WTC11 (cell line): ENCODE data around the gene TRMT2A. TPM values are rescaled to one million over a fixed set of nuclear protein-coding genes. Genes with fewer than 3 reads are reported as not detected.
"Not testable (repeated sequence)": the region's sequence is repeated elsewhere in the genome, so short reads cannot be mapped to it uniquely, and the experiment has no call there.

Experiments
- ATAC-seq: fragments of 200-7000 bp; cut with Tn5 transposase; 2 replicates; pipeline ENCODE4 v1.10.0; 2021; ENCODE audit warnings: mild to moderate bottlenecking, moderate library complexity
- CTCF ChIA-PET: fragments of 300-600 bp; sonication (Branson Sonifier 250); formaldehyde crosslinking; loops from one replicate; lab custom pipeline; 2021; ENCODE audit warnings: antibody characterized with exemption; lab: Charles Lee
- POLR2A ChIA-PET: fragments of 350-600 bp; sonication (Branson Sonifier 250); formaldehyde crosslinking; loops from one replicate; lab custom pipeline; 2021; ENCODE audit warnings: antibody characterized with exemption; lab: Charles Lee
- DNase-seq: peaks from one replicate; pipeline ENCODE4 v3.0.0; 2021; ENCODE audit warnings: low spot score
- H3K27ac Mint-ChIP-seq: 2 replicates; pipeline ENCODE4 v1.8.0; 2021; ENCODE audit warnings: mixed read lengths
- H3K27me3 Mint-ChIP-seq: 2 replicates; pipeline ENCODE4 v1.8.0; 2021; ENCODE audit warnings: low read depth, mild to moderate bottlenecking, moderate library complexity, mixed read lengths
- H3K36me3 Mint-ChIP-seq: 2 replicates; pipeline ENCODE4 v1.8.0; 2021; ENCODE audit warnings: mixed read lengths
- H3K4me1 Mint-ChIP-seq: 2 replicates; pipeline ENCODE4 v1.8.0; 2022; ENCODE audit warnings: mixed read lengths
- H3K4me3 Mint-ChIP-seq: 2 replicates; pipeline ENCODE4 v1.8.0; 2021; ENCODE audit warnings: mild to moderate bottlenecking, moderate library complexity, mixed read lengths
- H3K9me3 Mint-ChIP-seq: 2 replicates; pipeline ENCODE4 v1.8.0; 2021; ENCODE audit warnings: mixed read lengths
- ATF1 ChIP-seq: sonication (generic); formaldehyde crosslinking; IDR thresholded peaks from 2 replicates; pipeline ENCODE4 v1.8.1; 2023; ENCODE audit warnings: mild to moderate bottlenecking, moderate library complexity, missing genetic modification reagents
- ATF2 ChIP-seq: sonication (generic); formaldehyde crosslinking; IDR thresholded peaks from 2 replicates; pipeline ENCODE4 v1.8.1; 2022; ENCODE audit warnings: low read depth, missing genetic modification reagents, borderline replicate concordance
- ATF6 ChIP-seq: sonication (generic); formaldehyde crosslinking; IDR thresholded peaks from 2 replicates; pipeline ENCODE4 v1.8.1; 2023; ENCODE audit warnings: mild to moderate bottlenecking, missing genetic modification reagents
- CBFB ChIP-seq: sonication (generic); formaldehyde crosslinking; IDR thresholded peaks from 2 replicates; pipeline ENCODE4 v1.8.1; 2022; ENCODE audit warnings: mild to moderate bottlenecking, low read depth, missing genetic modification reagents
- ELF4 ChIP-seq: sonication (generic); formaldehyde crosslinking; IDR thresholded peaks from 2 replicates; pipeline ENCODE4 v1.8.1; 2022; ENCODE audit warnings: low read depth, mild to moderate bottlenecking, moderate library complexity, missing genetic modification reagents
- NR3C1 ChIP-seq: sonication (generic); formaldehyde crosslinking; conservative IDR thresholded peaks from 2 replicates; pipeline ENCODE4 v1.8.1; 2023; ENCODE audit warnings: low read depth, mild to moderate bottlenecking, missing genetic modification reagents
- RORB ChIP-seq: fragments of 250-450 bp; sonication (Bioruptor Pico); IDR thresholded peaks from 2 replicates; pipeline ENCODE4 v1.9.0; 2021; ENCODE audit warnings: mild to moderate bottlenecking
- SP1 ChIP-seq: sonication (generic); formaldehyde crosslinking; conservative IDR thresholded peaks from 2 replicates; pipeline ENCODE4 v1.8.1; 2022; ENCODE audit warnings: missing genetic modification reagents
- TCF7 ChIP-seq: sonication (generic); formaldehyde crosslinking; IDR thresholded peaks from 2 replicates; pipeline ENCODE4 v1.8.0; 2022; ENCODE audit warnings: mild to moderate bottlenecking, low read depth, missing genetic modification reagents, moderate library complexity
- TEAD1 ChIP-seq: sonication (generic); formaldehyde crosslinking; IDR thresholded peaks from 2 replicates; pipeline ENCODE4 v1.8.0; 2022; ENCODE audit warnings: mild to moderate bottlenecking, missing genetic modification reagents
- ZNF232 ChIP-seq: sonication (generic); formaldehyde crosslinking; IDR thresholded peaks from 2 replicates; pipeline ENCODE4 v1.8.0; 2022; ENCODE audit warnings: mild to moderate bottlenecking, missing genetic modification reagents
- ZNF416 ChIP-seq: fragments of 250-450 bp; sonication (Bioruptor Pico); IDR thresholded peaks from 2 replicates; pipeline ENCODE4 v1.9.0; 2021; ENCODE audit warnings: mild to moderate bottlenecking, inconsistent platforms
- ZNF532 ChIP-seq: fragments of 250-450 bp; sonication (Bioruptor Pico); IDR thresholded peaks from 2 replicates; pipeline ENCODE4 v1.9.0; 2021; ENCODE audit warnings: mild to moderate bottlenecking, borderline replicate concordance
- total RNA-seq: library from RNA; stranded (reverse); gene quantifications from 3 replicates; pipeline ENCODE4 v1.2.3, GENCODE V29; 2021
- TF ChIP-seq, protein P1 (sequence below): sonication (generic); formaldehyde crosslinking; IDR thresholded peaks from 2 replicates; pipeline ENCODE4 v1.8.0; 2023; ENCODE audit warnings: missing genetic modification reagents
- TF ChIP-seq, protein P2 (sequence below): sonication (generic); formaldehyde crosslinking; IDR thresholded peaks from 2 replicates; pipeline ENCODE4 v1.8.0; 2022; ENCODE audit warnings: mild to moderate bottlenecking, missing genetic modification reagents
- TF ChIP-seq, protein P3 (sequence below): sonication (generic); formaldehyde crosslinking; IDR thresholded peaks from 2 replicates; pipeline ENCODE4 v1.8.0; 2022; ENCODE audit warnings: mild to moderate bottlenecking, missing genetic modification reagents
- TF ChIP-seq, protein P4 (sequence below): sonication (generic); formaldehyde crosslinking; IDR thresholded peaks from 2 replicates; pipeline ENCODE4 v1.8.1; 2022; ENCODE audit warnings: low read depth, mild to moderate bottlenecking, moderate library complexity, missing genetic modification reagents, borderline replicate concordance

TRMT2A gene
- total RNA-seq, 1 experiment from 2014 or later: 68.6 TPM

DNA sequence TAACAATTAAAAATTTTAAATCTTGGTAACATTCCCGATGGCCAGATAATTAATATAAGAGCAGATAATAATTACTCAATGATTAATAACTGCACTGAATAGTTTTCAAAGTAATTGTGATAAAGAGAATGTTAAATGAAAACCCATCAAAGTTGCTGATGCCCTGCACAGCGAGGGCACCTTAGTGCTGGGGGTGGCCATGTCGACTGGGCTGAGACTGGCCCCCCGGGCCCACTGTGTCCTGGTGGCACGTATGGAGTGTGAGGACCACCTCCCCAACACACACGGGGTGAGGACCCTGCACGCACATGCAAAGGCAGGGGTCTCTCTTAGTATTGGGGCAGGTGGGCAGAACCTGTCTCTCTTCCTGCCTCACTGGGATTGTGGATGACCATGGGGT is 48.9 kb upstream of the TRMT2A start (continued):
- no peak for TF ChIP-seq CBFB
- TF ChIP-seq ELF4: no peak
- no peak for TF ChIP-seq SP1

- Mint-ChIP-seq H3K36me3 (peaks cover 2% of the 10 kb centered on the region; the same call in 1 of the 2 replicates), H3K27me3 (no peaks in the 10 kb centered on the region), H3K4me1 (no peaks in the 10 kb centered on the region), H3K27ac (no peak overlapping the region)
- ATAC-seq: no peak
- CTCF ChIA-PET: no interaction called here
- TF ChIP-seq ZNF232 (CRISPR knock-in tag) (no peak), ATF1 (CRISPR knock-in tag) (no peak), TEAD1 (CRISPR knock-in tag) (no peak), RORB (CRISPR knock-in tag) (no peak)
- TF ChIP-seq, all 79 proteins: peak for 0
- H3K9me3 Mint-ChIP-seq: peaks cover 4% of the 10 kb centered on the region
- no peak overlapping the region for H3K4me3 Mint-ChIP-seq
- no peak for DNase-seq
- POLR2A ChIA-PET: no interaction called here
Observed at GRCh38 chr22:20165421-20165820, 48.4 kb upstream of the TRMT2A start.

GRCh38 chr22:20164863-20165262 is 47.8 kb upstream of the TRMT2A start:
- Mint-ChIP-seq H3K27me3 (no peaks in the 10 kb centered on the region), H3K4me3 (no peak overlapping the region), H3K36me3 (peaks cover 2% of the 10 kb centered on the region; the same call in 1 of the 2 replicates), H3K27ac (no peak overlapping the region), H3K9me3 (peaks cover 4% of the 10 kb centered on the region), H3K4me1 (no peaks in the 10 kb centered on the region)
- POLR2A ChIA-PET: no interaction called here
- DNase-seq (no peak), ATAC-seq (no peak)
- CTCF ChIA-PET: no interaction called here
- TF ChIP-seq ZNF532 (CRISPR knock-in tag) (no peak), ZNF416 (CRISPR knock-in tag) (no peak)

GRCh38 chr22:20160041-20160440 is 43.0 kb upstream of the TRMT2A start:
- Mint-ChIP-seq H3K4me3 (no peak overlapping the region), H3K27me3 (no peaks in the 10 kb centered on the region), H3K9me3 (peaks cover 4% of the 10 kb centered on the region), H3K4me1 (peaks cover 4% of the 10 kb centered on the region), H3K27ac (no peak overlapping the region), H3K36me3 (peaks cover 2% of the 10 kb centered on the region; the same call in 1 of the 2 replicates)
- TF ChIP-seq RORB (CRISPR knock-in tag): no peak
- TF ChIP-seq TCF7: no peak
- TF ChIP-seq, protein P1, sequence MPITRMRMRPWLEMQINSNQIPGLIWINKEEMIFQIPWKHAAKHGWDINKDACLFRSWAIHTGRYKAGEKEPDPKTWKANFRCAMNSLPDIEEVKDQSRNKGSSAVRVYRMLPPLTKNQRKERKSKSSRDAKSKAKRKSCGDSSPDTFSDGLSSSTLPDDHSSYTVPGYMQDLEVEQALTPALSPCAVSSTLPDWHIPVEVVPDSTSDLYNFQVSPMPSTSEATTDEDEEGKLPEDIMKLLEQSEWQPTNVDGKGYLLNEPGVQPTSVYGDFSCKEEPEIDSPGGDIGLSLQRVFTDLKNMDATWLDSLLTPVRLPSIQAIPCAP (CRISPR knock-in tag): no peak
- TF ChIP-seq, protein P2, sequence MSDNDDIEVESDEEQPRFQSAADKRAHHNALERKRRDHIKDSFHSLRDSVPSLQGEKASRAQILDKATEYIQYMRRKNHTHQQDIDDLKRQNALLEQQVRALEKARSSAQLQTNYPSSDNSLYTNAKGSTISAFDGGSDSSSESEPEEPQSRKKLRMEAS: no peak
- TF ChIP-seq ZNF416 (CRISPR knock-in tag): no peak
- TF ChIP-seq ELF4: no peak
- no peak for TF ChIP-seq ATF2 (CRISPR knock-in tag)
- TF ChIP-seq, protein P3, sequence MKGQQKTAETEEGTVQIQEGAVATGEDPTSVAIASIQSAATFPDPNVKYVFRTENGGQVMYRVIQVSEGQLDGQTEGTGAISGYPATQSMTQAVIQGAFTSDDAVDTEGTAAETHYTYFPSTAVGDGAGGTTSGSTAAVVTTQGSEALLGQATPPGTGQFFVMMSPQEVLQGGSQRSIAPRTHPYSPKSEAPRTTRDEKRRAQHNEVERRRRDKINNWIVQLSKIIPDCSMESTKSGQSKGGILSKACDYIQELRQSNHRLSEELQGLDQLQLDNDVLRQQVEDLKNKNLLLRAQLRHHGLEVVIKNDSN: no peak
- TF ChIP-seq ATF6: no peak
- TF ChIP-seq NR3C1 (CRISPR knock-in tag): no peak
- TF ChIP-seq, protein P4, sequence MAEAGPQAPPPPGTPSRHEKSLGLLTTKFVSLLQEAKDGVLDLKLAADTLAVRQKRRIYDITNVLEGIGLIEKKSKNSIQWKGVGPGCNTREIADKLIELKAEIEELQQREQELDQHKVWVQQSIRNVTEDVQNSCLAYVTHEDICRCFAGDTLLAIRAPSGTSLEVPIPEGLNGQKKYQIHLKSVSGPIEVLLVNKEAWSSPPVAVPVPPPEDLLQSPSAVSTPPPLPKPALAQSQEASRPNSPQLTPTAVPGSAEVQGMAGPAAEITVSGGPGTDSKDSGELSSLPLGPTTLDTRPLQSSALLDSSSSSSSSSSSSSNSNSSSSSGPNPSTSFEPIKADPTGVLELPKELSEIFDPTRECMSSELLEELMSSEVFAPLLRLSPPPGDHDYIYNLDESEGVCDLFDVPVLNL (CRISPR knock-in tag): no peak
- ATAC-seq (no peak), DNase-seq (no peak)
- POLR2A ChIA-PET: no interaction called here
- CTCF ChIA-PET: interaction anchor here (0.6 to 2.7 kb wide), 15 partner anchors 8 to 258 kb away, joined by 3 to 50 read pairs (median 6); partner anchors contain the start of gene DGCR6L

DNA sequence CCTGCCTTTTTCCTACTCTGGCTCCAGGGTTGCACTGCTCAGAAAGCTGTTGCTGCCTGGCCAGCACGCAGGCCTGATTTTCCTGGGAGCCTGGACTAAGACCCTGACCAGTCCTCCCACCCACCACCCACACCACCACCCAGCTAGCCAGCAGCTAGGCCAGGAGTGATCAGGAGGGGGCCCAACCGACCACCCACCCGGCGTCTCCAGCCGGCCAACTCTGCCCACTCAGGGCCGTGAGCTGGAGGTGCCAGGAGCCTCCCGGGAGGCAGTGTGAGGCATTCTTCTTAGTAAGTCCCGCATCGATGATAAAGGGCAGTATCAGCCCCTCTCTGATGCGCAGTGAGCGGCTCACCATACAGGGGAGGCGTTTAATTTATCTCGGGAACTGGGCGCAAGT is 42.5 kb upstream of the TRMT2A start:
- H3K4me3 Mint-ChIP-seq, H3K36me3 Mint-ChIP-seq, H3K27ac Mint-ChIP-seq, H3K27me3 Mint-ChIP-seq, ATAC-seq, DNase-seq, POLR2A ChIA-PET, H3K9me3 Mint-ChIP-seq, H3K4me1 Mint-ChIP-seq: not testable (repeated sequence)
- CTCF ChIA-PET: interaction anchor here (0.6 to 2.7 kb wide), 19 partner anchors 9 to 259 kb away, joined by 3 to 50 read pairs (median 5); partner anchors contain the start of gene DGCR6L
